Parathyroid adenoma (tissue), 2 donors: Measurements from ENCODE around the gene SV2B.

ENCODE experiments used
- H2AFZ ChIP-seq: fragments of 300-600 bp; sonication (generic); one replicate; pipeline ENCODE4 v1.7.0; 2017; ENCODE audit warnings: antibody characterized with exemption, mild to moderate bottlenecking
- H3K27ac ChIP-seq: fragments of 300-600 bp; sonication (generic); one replicate; pipeline ENCODE4 v1.7.0; 2017
- H3K27me3 ChIP-seq: fragments of 300-600 bp; sonication (generic); one replicate; pipeline ENCODE4 v1.7.0; 2017; ENCODE audit warnings: low read length; ENCODE audit not compliant: control insufficient read depth, insufficient read depth
- H3K36me3 ChIP-seq: fragments of 300-600 bp; sonication (generic); one replicate; pipeline ENCODE4 v1.7.0; 2017; ENCODE audit warnings: low read length; ENCODE audit not compliant: control insufficient read depth, insufficient read depth
- H3K4me1 ChIP-seq: fragments of 300-600 bp; sonication (generic); one replicate; pipeline ENCODE4 v1.7.0; 2017; ENCODE audit warnings: control low read depth
- H3K4me2 ChIP-seq: fragments of 300-600 bp; sonication (generic); one replicate; pipeline ENCODE4 v1.7.0; 2017; ENCODE audit warnings: low read length
- H3K4me3 ChIP-seq: fragments of 300-600 bp; sonication (generic); one replicate; pipeline ENCODE4 v1.7.0; 2017; ENCODE audit warnings: low read depth, low read length
- H3K79me2 ChIP-seq: fragments of 300-600 bp; sonication (generic); one replicate; pipeline ENCODE4 v1.7.0; 2017; ENCODE audit warnings: control low read depth
- H3K9ac ChIP-seq: fragments of 300-600 bp; sonication (generic); one replicate; pipeline ENCODE4 v1.7.0; 2017; ENCODE audit warnings: mild to moderate bottlenecking
- H3K9me3 ChIP-seq: fragments of 300-600 bp; sonication (generic); one replicate; pipeline ENCODE4 v1.7.0; 2017; ENCODE audit warnings: low read length; ENCODE audit not compliant: control insufficient read depth
- TF ChIP-seq, protein P1 (sequence below): fragments of 300-600 bp; sonication (generic); IDR thresholded peaks from one replicate; pipeline ENCODE4 v1.7.0; 2017; ENCODE audit warnings: antibody characterized with exemption, mild to moderate bottlenecking
- donor health status: primary hyperparathyroidism.

Gene SV2B

GRCh38 chr15:91228890-91229289, 128.8 kb downstream of the SV2B start:
- TF ChIP-seq, protein P1, sequence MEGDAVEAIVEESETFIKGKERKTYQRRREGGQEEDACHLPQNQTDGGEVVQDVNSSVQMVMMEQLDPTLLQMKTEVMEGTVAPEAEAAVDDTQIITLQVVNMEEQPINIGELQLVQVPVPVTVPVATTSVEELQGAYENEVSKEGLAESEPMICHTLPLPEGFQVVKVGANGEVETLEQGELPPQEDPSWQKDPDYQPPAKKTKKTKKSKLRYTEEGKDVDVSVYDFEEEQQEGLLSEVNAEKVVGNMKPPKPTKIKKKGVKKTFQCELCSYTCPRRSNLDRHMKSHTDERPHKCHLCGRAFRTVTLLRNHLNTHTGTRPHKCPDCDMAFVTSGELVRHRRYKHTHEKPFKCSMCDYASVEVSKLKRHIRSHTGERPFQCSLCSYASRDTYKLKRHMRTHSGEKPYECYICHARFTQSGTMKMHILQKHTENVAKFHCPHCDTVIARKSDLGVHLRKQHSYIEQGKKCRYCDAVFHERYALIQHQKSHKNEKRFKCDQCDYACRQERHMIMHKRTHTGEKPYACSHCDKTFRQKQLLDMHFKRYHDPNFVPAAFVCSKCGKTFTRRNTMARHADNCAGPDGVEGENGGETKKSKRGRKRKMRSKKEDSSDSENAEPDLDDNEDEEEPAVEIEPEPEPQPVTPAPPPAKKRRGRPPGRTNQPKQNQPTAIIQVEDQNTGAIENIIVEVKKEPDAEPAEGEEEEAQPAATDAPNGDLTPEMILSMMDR = no peak
- H3K79me2 ChIP-seq = no peaks in the 10 kb centered on the region
- no peak overlapping the region for H3K9ac ChIP-seq
- no peak overlapping the region for H3K4me3 ChIP-seq
- no peaks in the 10 kb centered on the region for H3K36me3 ChIP-seq
- H3K4me2 ChIP-seq = no peak overlapping the region
- H2AFZ ChIP-seq = no peak overlapping the region
- no peak overlapping the region for H3K27ac ChIP-seq
- no peaks in the 10 kb centered on the region for H3K9me3 ChIP-seq
- no peaks in the 10 kb centered on the region for H3K4me1 ChIP-seq
- H3K27me3 ChIP-seq = no peaks in the 10 kb centered on the region

- Histone ChIP-seq H3K27ac (no peak overlapping the region), H3K4me1 (no peaks in the 10 kb centered on the region), H3K4me3 (no peak overlapping the region), H3K79me2 (no peaks in the 10 kb centered on the region), H3K9me3 (no peaks in the 10 kb centered on the region), H2AFZ (no peak overlapping the region), H3K4me2 (no peak overlapping the region), H3K9ac (no peak overlapping the region), H3K27me3 (no peaks in the 10 kb centered on the region), H3K36me3 (no peaks in the 10 kb centered on the region)
- TF ChIP-seq, protein P1 = no peak
These were observed 131.6 kb downstream of the SV2B start for GRCh38 chr15:91231703-91232102.

- no peaks in the 10 kb centered on the region for H3K4me1 ChIP-seq
- TF ChIP-seq, protein P1 = no peak
- H3K9me3 ChIP-seq = no peaks in the 10 kb centered on the region
- no peak overlapping the region for H3K27ac ChIP-seq
- no peak overlapping the region for H3K9ac ChIP-seq
- H3K27me3 ChIP-seq = no peaks in the 10 kb centered on the region
- H2AFZ ChIP-seq = no peak overlapping the region
- H3K4me2 ChIP-seq = no peak overlapping the region
- H3K4me3 ChIP-seq = no peak overlapping the region
- H3K79me2 ChIP-seq = no peaks in the 10 kb centered on the region
- no peaks in the 10 kb centered on the region for H3K36me3 ChIP-seq
These were observed 134.7 kb downstream of the SV2B start for GRCh38 chr15:91234759-91235158.

DNA sequence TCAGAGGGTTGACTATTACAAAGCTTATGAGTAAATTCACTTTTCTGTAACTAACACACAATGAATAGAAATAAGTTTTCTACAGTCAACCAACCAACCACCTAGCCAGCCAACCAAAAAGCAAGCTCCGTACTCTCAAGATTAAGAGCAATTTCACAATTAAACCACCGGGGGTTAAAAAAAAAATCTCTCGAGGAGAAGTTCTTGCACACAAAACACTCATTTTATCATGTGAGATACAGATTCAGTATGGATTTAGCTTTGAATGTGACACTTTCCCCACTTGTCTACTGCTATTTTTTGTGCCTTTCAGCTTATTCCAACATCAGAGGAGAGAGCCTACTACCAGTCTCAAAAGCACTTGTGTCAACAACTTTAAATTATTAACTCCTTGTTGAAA, 135.3 kb downstream of the SV2B start:
- H3K27ac ChIP-seq = no peak overlapping the region
- H2AFZ ChIP-seq = no peak overlapping the region
- H3K4me2 ChIP-seq = no peak overlapping the region
- TF ChIP-seq, protein P1 = no peak
- H3K4me1 ChIP-seq = no peaks in the 10 kb centered on the region
- no peaks in the 10 kb centered on the region for H3K36me3 ChIP-seq
- no peaks in the 10 kb centered on the region for H3K27me3 ChIP-seq
- H3K9me3 ChIP-seq = no peaks in the 10 kb centered on the region
- H3K79me2 ChIP-seq = no peaks in the 10 kb centered on the region
- no peak overlapping the region for H3K9ac ChIP-seq
- no peak overlapping the region for H3K4me3 ChIP-seq

DNA sequence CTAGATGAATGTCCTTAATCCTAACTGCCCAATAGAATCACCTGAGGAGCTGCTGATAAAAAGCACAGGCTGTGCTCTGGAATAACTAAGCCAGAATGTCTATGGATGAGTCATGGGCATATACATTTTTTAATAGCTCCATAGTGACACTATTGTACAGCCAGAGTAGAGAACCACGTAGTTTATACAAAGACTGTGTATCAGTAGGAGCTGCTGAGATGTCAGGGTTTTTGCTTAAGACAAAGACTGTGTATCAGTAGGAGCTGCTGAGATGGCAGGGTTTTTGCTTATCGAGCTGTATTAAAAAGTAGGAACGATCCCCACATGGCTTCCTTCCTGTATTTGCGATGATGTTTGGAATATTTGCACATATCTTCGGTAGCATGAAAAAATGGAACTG, 137.4 kb downstream of the SV2B start:
- no peak overlapping the region for H3K9ac ChIP-seq
- H3K36me3 ChIP-seq = no peaks in the 10 kb centered on the region

More for the DNA sequence above, 137.4 kb downstream of the SV2B start:
- no peak overlapping the region for H2AFZ ChIP-seq
- TF ChIP-seq, protein P1 = no peak
- H3K27me3 ChIP-seq = no peaks in the 10 kb centered on the region
- H3K79me2 ChIP-seq = no peaks in the 10 kb centered on the region
- no peak overlapping the region for H3K27ac ChIP-seq
- no peaks in the 10 kb centered on the region for H3K9me3 ChIP-seq
- H3K4me3 ChIP-seq = no peak overlapping the region
- no peak overlapping the region for H3K4me2 ChIP-seq
- H3K4me1 ChIP-seq = no peaks in the 10 kb centered on the region
